Measurements from ENCODE around the gene GJE1. TPM values are rescaled to one million over a fixed set of nuclear protein-coding genes. Genes with fewer than 3 reads are reported as not detected.
"Not testable (repeated sequence)": the region's sequence is repeated elsewhere in the genome, so short reads cannot be mapped to it uniquely, and the experiment has no call there.

GJE1 gene
- total RNA-seq, 2 donors from 2014 or later, result not detected

GRCh38 chr6:142153196-142153595, 20.5 kb downstream of the GJE1 start:
- no peak overlapping the region for H3K27ac ChIP-seq
- H3K4me3 ChIP-seq, result no peak overlapping the region
- TF ChIP-seq CTCF (IDR thresholded peaks at IDR 0.05), result no peak
- no peaks in the 10 kb centered on the region for H3K9me3 ChIP-seq
- no peak for DNase-seq (ENCODE audit: low spot score)
- peaks cover under 1% of the 10 kb centered on the region for H3K4me1 ChIP-seq (replicated peaks)
- WGBS, result 29% methylated on average over 2 of the region's 2 CpGs
- H3K36me3 ChIP-seq, result no peaks in the 10 kb centered on the region
- H3K27me3 ChIP-seq (replicated peaks; ENCODE audit: insufficient read depth), result no peaks in the 10 kb centered on the region
- intact Hi-C loops (cut with DNase I), result no loop called here

GRCh38 chr6:142154336-142154735, 21.6 kb downstream of the GJE1 start:
- no peak for TF ChIP-seq POLR2AphosphoS5 (IDR thresholded peaks at IDR 0.05)
- Histone ChIP-seq H3K4me3 (no peak overlapping the region), H3K9me3 (no peaks in the 10 kb centered on the region), H3K27me3 (replicated peaks; ENCODE audit: insufficient read depth) (no peaks in the 10 kb centered on the region), H3K27ac (no peak overlapping the region), H3K4me1 (replicated peaks) (no peaks in the 10 kb centered on the region), H3K36me3 (no peaks in the 10 kb centered on the region)
- DNase-seq (ENCODE audit: low spot score), result no peak
- intact Hi-C loops (cut with DNase I), result no loop called here
- 93% methylated on average over 1 of the region's 1 CpG for WGBS

- Histone ChIP-seq H3K27ac (no peak overlapping the region), H3K4me3 (no peak overlapping the region), H3K36me3 (no peaks in the 10 kb centered on the region), H3K9me3 (no peaks in the 10 kb centered on the region), H3K4me1 (replicated peaks) (no peaks in the 10 kb centered on the region), H3K27me3 (replicated peaks; ENCODE audit: insufficient read depth) (no peaks in the 10 kb centered on the region)
- WGBS, result 63% methylated on average over 3 of the region's 3 CpGs
- intact Hi-C loops (cut with DNase I), result no loop called here
- DNase-seq (ENCODE audit: low spot score), result no peak
- TF ChIP-seq POLR2A (IDR thresholded peaks at IDR 0.05) (no peak), POLR2AphosphoS5 (IDR thresholded peaks at IDR 0.05) (no peak), CTCF (IDR thresholded peaks at IDR 0.05) (no peak)
Observed at GRCh38 chr6:142155091-142155490, 22.4 kb downstream of the GJE1 start.

GRCh38 chr6:142155895-142156757, 23.4 kb downstream of the GJE1 start:
- WGBS, result 60% methylated on average over 5 of the region's 5 CpGs
- no peak for DNase-seq (ENCODE audit: low spot score)
- Histone ChIP-seq H3K27ac (no peak overlapping the region), H3K27me3 (replicated peaks; ENCODE audit: insufficient read depth) (no peaks in the 10 kb centered on the region), H3K36me3 (no peaks in the 10 kb centered on the region), H3K4me1 (replicated peaks) (no peaks in the 10 kb centered on the region), H3K9me3 (no peaks in the 10 kb centered on the region), H3K4me3 (no peak overlapping the region)
- intact Hi-C loops (cut with DNase I), result no loop called here
- TF ChIP-seq POLR2A (IDR thresholded peaks at IDR 0.05) (no peak), CTCF (IDR thresholded peaks at IDR 0.05) (peak in 3 of 4 experiments; percentile 39 to 55 (median 49))

- H3K27me3 ChIP-seq (replicated peaks; ENCODE audit: insufficient read depth); H3K27ac ChIP-seq; H3K36me3 ChIP-seq; intact Hi-C loops (cut with DNase I); DNase-seq (ENCODE audit: low spot score); H3K9me3 ChIP-seq; H3K4me1 ChIP-seq (replicated peaks); H3K4me3 ChIP-seq: not testable (repeated sequence)
- WGBS, result 97% methylated on average over 4 of the region's 4 CpGs
Observed at GRCh38 chr6:142156758-142157068, 24.0 kb downstream of the GJE1 start.

- DNase-seq (ENCODE audit: low spot score), result no peak
- Histone ChIP-seq H3K4me1 (replicated peaks) (no peaks in the 10 kb centered on the region), H3K27ac (no peak overlapping the region), H3K9me3 (no peaks in the 10 kb centered on the region), H3K27me3 (replicated peaks; ENCODE audit: insufficient read depth) (no peaks in the 10 kb centered on the region), H3K4me3 (no peak overlapping the region), H3K36me3 (no peaks in the 10 kb centered on the region)
- WGBS, result 58% methylated on average over 1 of the region's 1 CpG
- intact Hi-C loops (cut with DNase I), result no loop called here
- TF ChIP-seq CTCF (IDR thresholded peaks at IDR 0.05) (no peak), POLR2A (IDR thresholded peaks at IDR 0.05) (no peak), POLR2AphosphoS5 (IDR thresholded peaks at IDR 0.05) (no peak)
Observed at GRCh38 chr6:142162780-142163179, 30.1 kb downstream of the GJE1 start.

All from prostate gland (tissue), 2 donors.